ENCODE measurements around the gene MPP4. TPM values are rescaled to one million over a fixed set of nuclear protein-coding genes. Genes with fewer than 3 reads are reported as not detected.
"Not testable (repeated sequence)": the region's sequence is repeated elsewhere in the genome, so short reads cannot be mapped to it uniquely, and the experiment has no call there.

MPP4 gene
- total RNA-seq, 1 donor, result 5.2 TPM

DNA sequence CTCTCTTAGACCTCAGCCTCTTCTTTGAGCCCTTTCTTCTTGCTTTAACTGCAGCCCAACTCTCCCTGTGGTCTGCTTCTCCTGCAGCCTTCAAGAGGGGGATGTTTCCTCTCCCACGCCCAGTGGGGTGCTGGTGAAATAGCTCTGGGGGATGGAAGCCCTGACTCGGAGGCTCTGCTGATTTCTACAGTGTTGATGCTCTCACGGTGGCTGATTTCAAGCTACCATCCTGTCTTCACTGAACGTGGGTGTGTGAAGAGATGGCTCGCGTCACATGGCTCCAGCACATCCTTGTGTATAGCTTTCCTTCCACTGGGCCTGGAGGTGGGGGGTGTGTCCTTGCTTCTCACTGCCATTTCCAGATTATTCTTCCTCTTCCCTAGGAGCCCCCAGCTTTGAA, 20.0 kb downstream of the MPP4 start:
- DNase-seq (ENCODE audit: low read depth), result no peak
- TF ChIP-seq, protein P1, sequence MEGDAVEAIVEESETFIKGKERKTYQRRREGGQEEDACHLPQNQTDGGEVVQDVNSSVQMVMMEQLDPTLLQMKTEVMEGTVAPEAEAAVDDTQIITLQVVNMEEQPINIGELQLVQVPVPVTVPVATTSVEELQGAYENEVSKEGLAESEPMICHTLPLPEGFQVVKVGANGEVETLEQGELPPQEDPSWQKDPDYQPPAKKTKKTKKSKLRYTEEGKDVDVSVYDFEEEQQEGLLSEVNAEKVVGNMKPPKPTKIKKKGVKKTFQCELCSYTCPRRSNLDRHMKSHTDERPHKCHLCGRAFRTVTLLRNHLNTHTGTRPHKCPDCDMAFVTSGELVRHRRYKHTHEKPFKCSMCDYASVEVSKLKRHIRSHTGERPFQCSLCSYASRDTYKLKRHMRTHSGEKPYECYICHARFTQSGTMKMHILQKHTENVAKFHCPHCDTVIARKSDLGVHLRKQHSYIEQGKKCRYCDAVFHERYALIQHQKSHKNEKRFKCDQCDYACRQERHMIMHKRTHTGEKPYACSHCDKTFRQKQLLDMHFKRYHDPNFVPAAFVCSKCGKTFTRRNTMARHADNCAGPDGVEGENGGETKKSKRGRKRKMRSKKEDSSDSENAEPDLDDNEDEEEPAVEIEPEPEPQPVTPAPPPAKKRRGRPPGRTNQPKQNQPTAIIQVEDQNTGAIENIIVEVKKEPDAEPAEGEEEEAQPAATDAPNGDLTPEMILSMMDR (IDR thresholded peaks at IDR 0.05; ENCODE audit: insufficient read depth, low read depth, low read length), result no peak
- no peak overlapping the region for H3K4me3 ChIP-seq (ENCODE audit: low read depth, low read length)

DNA sequence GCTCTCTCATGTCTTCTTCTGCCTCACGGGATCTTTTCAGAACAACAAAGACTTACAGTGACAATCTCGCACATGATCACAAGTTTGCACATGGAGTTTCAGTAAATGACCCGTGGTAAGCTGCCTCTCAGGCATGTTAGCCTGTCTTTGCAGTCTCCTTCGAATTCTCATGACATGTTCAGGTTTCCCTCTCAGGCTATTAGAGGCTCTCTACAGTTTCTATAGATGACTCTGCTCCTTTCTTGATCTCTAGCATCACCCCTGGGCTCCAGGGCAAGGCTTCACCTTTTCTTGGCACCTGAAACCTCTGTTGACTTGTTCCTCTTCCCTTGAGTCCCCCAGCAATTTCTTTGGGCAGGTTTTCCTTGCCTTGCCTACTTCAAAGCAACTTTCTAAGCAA, 23.0 kb downstream of the MPP4 start:
- no peak overlapping the region for H3K4me3 ChIP-seq (ENCODE audit: low read depth, low read length)
- no peak for DNase-seq (ENCODE audit: low read depth)
- TF ChIP-seq, protein P1 (IDR thresholded peaks at IDR 0.05; ENCODE audit: insufficient read depth, low read depth, low read length), result no peak

- DNase-seq (ENCODE audit: low read depth), result no peak
- TF ChIP-seq, protein P1 (IDR thresholded peaks at IDR 0.05; ENCODE audit: insufficient read depth, low read depth, low read length), result no peak
- no peak overlapping the region for H3K4me3 ChIP-seq (ENCODE audit: low read depth, low read length)
Measured at GRCh38 chr2:201674794-201675193, 23.6 kb downstream of the MPP4 start.

- DNase-seq (ENCODE audit: low read depth), result no peak
- no peak overlapping the region for H3K4me3 ChIP-seq (ENCODE audit: low read depth, low read length)
- TF ChIP-seq, protein P1 (IDR thresholded peaks at IDR 0.05; ENCODE audit: insufficient read depth, low read depth, low read length), result no peak
Measured at GRCh38 chr2:201674298-201674697, 24.1 kb downstream of the MPP4 start.

- DNase-seq (ENCODE audit: low read depth), result no peak
- TF ChIP-seq, protein P1 (IDR thresholded peaks at IDR 0.05; ENCODE audit: insufficient read depth, low read depth, low read length), result no peak
- H3K4me3 ChIP-seq (ENCODE audit: low read depth, low read length), result no peak overlapping the region
Measured at GRCh38 chr2:201673546-201673945, 24.9 kb downstream of the MPP4 start.

- not testable (repeated sequence) for DNase-seq (ENCODE audit: low read depth); H3K4me3 ChIP-seq (ENCODE audit: low read depth, low read length)
Measured at GRCh38 chr2:201671205-201671604, 27.2 kb downstream of the MPP4 start.

GRCh38 chr2:201669865-201670264, 28.6 kb downstream of the MPP4 start:
- TF ChIP-seq, protein P1 (IDR thresholded peaks at IDR 0.05; ENCODE audit: insufficient read depth, low read depth, low read length), result no peak
- DNase-seq (ENCODE audit: low read depth), result no peak
- no peak overlapping the region for H3K4me3 ChIP-seq (ENCODE audit: low read depth, low read length)

Measured in fibroblast of villous mesenchyme (primary cell).